Cardiac fibroblast (primary cell): ENCODE data around the gene MLC1.

Experiments used
- DNase-seq, 2 donors: peaks; one replicate each; pipeline versions ENCODE4 v3.0.0 to v3.0.0-alpha.2; 2010; ENCODE audit warnings: low read depth in 2 of 2
- H3K4me3 ChIP-seq, 2 donors: replicated peaks in 1 of 2; 1 replicate in 1 of 2; 2 replicates in 1 of 2; pipeline ENCODE4 v1.5.1; 2011; ENCODE audit warnings: low read depth in 2 of 2, low read length in 2 of 2, mild to moderate bottlenecking in 2 of 2, moderate library complexity in 1 of 2
- CTCF ChIP-seq: IDR thresholded peaks from one replicate; pipeline ENCODE4 v1.5.1; 2011; ENCODE audit warnings: low read depth, mild to moderate bottlenecking, low read length, inconsistent platforms

The MLC1 gene

DNA sequence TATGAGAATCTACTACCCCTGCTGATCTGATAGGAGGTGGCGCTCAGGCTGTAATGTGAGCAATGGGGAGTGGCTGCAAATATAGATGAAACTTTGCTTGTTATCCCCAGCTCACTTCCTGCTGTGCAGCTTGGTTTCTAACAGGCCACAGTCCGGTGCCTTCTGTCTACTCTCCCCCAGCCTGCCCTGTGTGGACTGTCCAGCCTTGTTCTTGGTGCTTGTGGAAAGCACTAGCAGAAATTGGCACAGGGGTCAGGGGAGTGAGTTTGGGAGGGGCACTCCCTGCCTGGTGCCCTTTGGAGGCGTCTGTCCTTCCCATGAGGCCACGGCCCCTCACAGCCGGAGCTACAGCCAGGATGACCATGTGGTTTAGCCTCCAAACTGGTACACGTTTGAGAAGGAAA is 18.9 kb upstream of the MLC1 start:
- DNase-seq, result no peak
- TF ChIP-seq CTCF, result no peak
- H3K4me3 ChIP-seq, result no peak overlapping the region

- H3K4me3 ChIP-seq, result no peak overlapping the region
- TF ChIP-seq CTCF, result no peak
- DNase-seq, result no peak
Measured at GRCh38 chr22:50102946-50103345, 17.7 kb upstream of the MLC1 start.

DNA sequence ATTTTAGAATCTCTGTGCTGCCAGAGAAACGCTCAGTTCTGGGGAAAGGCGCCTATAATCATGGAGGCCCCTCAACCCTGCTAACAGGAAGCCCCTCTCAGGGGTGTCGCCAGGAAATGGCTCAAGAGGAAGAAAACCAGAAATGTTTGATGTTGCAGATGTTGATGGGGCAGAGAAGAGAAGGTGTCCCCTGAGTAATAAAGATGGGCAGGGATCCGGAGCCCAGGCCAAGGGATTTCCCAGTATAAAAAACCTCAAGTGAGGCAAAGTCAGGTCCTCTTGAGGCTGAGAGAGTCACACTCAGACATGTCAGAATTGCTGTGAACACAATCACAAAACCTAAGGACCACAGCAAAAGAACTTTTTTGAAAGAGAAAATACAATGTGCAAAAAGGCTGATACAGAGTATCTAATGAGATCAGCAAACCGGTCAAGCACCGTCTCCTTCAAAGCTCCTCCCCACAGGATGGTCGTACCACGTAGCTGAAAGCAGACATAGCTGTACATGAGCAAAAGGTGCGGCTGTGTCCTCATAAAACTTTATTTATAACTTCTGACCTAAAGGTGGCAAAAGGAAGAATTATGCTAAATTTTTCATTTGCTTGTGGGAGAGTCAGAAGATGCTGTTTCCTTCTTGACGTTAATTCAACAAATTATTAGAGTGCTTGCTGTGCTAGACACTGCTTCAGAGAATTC is 16.8 kb upstream of the MLC1 start:
- H3K4me3 ChIP-seq, result no peak overlapping the region
- DNase-seq, result no peak
- no peak for TF ChIP-seq CTCF

- H3K4me3 ChIP-seq, result no peak overlapping the region
- no peak for DNase-seq
- TF ChIP-seq CTCF, result no peak
Measured at GRCh38 chr22:50098052-50098451, 12.8 kb upstream of the MLC1 start.

- TF ChIP-seq CTCF, result no peak
- no peak overlapping the region for H3K4me3 ChIP-seq
- no peak for DNase-seq
Measured at GRCh38 chr22:50092342-50092741, 7.1 kb upstream of the MLC1 start.

DNA sequence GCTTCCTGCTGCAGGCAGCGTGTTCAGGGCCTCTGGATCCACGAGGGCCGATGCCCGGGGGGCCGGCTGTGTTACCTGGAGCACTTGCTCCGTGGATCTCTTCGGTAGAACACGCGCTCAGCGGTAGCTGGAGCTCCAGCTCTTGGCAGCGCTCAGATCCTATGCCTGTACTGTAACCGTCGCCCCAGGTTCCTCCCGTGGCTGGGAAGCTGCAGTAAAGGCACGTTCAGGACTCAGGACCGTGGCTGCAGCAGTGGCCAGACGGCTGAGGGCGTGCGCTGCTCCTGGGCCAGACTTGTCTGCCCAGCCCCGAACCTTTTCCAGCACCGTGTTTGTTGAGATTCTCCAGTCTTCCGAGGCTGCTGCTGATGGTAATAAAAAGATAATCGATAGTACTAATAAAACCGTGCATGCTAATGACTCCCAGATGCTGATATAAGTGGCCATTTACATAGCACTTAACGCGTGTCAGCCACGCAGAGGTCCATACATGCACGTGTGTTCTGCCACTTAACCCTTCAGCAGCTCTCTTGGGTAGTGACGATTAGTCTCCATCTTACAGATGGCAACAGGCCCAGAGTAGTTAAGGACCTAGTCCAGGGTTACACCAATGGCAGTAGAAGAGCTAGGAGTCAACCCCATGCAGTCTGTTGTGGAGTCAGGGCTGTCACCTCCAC is 6.0 kb upstream of the MLC1 start:
- H3K4me3 ChIP-seq, result no peak overlapping the region
- TF ChIP-seq CTCF, result no peak
- DNase-seq, result no peak

DNA sequence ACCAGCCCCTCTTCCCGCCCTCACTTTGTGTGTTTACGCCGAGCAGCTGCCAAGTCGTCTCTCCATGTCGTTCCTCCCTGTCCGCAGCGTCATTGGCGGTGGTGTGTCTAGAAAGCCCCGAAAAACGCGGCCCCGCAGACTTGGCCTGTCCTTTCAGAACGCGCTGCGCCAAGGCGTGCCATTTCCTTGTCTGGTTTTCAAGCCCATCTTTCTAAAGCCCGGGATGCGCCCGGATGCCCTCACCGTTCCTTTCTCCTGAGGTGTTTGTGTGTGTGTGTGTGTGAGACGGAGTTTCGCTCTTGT is 5.1 kb upstream of the MLC1 start:
- no peak for TF ChIP-seq CTCF
- DNase-seq, result no peak
- H3K4me3 ChIP-seq, result no peak overlapping the region
